Lower lobe of right lung (tissue), 2 donors: ENCODE results near the gene NUDT7. TPM values are rescaled to one million over a fixed set of nuclear protein-coding genes. Genes with fewer than 3 reads are reported as not detected.

Source experiments
- ATAC-seq, 2 donors: fragments of 200-7000 bp; cut with Tn5 transposase; one replicate each; pipeline ENCODE4 v1.9.1; 2020 to 2022; ENCODE audit warnings: mild to moderate bottlenecking in 2 of 2, moderate library complexity in 2 of 2
- DNase-seq: peaks from one replicate; pipeline ENCODE4 v3.0.0-alpha.2; 2020
- H3K27ac ChIP-seq: fragments of 200-600 bp; one replicate; pipeline ENCODE4 v1.8.0; 2022
- H3K27me3 ChIP-seq: fragments of 200-600 bp; one replicate; pipeline ENCODE4 v1.8.0; 2022; ENCODE audit warnings: low read depth
- H3K36me3 ChIP-seq: fragments of 200-600 bp; one replicate; pipeline ENCODE4 v1.8.0; 2022; ENCODE audit warnings: mild to moderate bottlenecking
- H3K4me1 ChIP-seq: fragments of 200-600 bp; one replicate; pipeline ENCODE4 v1.8.0; 2022
- H3K4me3 ChIP-seq: fragments of 200-600 bp; one replicate; pipeline ENCODE4 v1.8.0; 2022; ENCODE audit warnings: mild to moderate bottlenecking
- H3K9me3 ChIP-seq: fragments of 200-600 bp; one replicate; pipeline ENCODE4 v1.8.0; 2022
- CTCF ChIP-seq: fragments of 200-600 bp; IDR thresholded peaks from one replicate; pipeline ENCODE4 v1.8.0; 2022; ENCODE audit warnings: antibody characterized with exemption, mild to moderate bottlenecking
- intact Hi-C: fragments of 100-400 bp; cut with DNase I; formaldehyde crosslinking; loops from one replicate; pipeline ENCODE4 v1.11.0; 2022
- total RNA-seq: library from RNA; stranded (reverse); fragmentation: NEBNext Ultra II Directional; extraction: Animal tissue kit (Norgen Biotek cat#: 25700); gene quantifications from one replicate; pipeline ENCODE4 v1.2.1, GENCODE V29; 2021
- donor health status: DM: no; HTN: yes; CAD: no; lungs with severe emphysema.

The NUDT7 gene
- total RNA-seq, 1 donor from 2014 or later = 9.2 TPM

- no peak for DNase-seq
- TF ChIP-seq CTCF = no peak
These were observed 42.4 kb upstream of the NUDT7 start for GRCh38 chr16:77679901-77680300.

GRCh38 chr16:77680496-77680895, 41.8 kb upstream of the NUDT7 start:
- DNase-seq (no peak), ATAC-seq (no peak)
- Histone ChIP-seq H3K27ac (no peak overlapping the region), H3K9me3 (no peaks in the 10 kb centered on the region), H3K4me3 (no peak overlapping the region), H3K36me3 (no peaks in the 10 kb centered on the region), H3K27me3 (no peaks in the 10 kb centered on the region), H3K4me1 (peaks cover 5% of the 10 kb centered on the region)
- intact Hi-C loops = no loop called here
- no peak for TF ChIP-seq CTCF

More at GRCh38 chr16:77679901-77680300, 42.4 kb upstream of the NUDT7 start:
- no peak for ATAC-seq
- intact Hi-C loops = loop anchor here (5.0 to 10.0 kb wide), 2 partner anchors 105 to 292 kb away; partner anchors contain the start of gene VAT1L
- no peak overlapping the region for H3K27ac ChIP-seq
- no peaks in the 10 kb centered on the region for H3K36me3 ChIP-seq
- H3K4me1 ChIP-seq = peaks cover 5% of the 10 kb centered on the region
- no peaks in the 10 kb centered on the region for H3K9me3 ChIP-seq
- H3K27me3 ChIP-seq = no peaks in the 10 kb centered on the region
- H3K4me3 ChIP-seq = no peak overlapping the region

- H3K9me3 ChIP-seq = no peaks in the 10 kb centered on the region
- H3K4me1 ChIP-seq = no peaks in the 10 kb centered on the region
- H3K36me3 ChIP-seq = no peaks in the 10 kb centered on the region
- TF ChIP-seq CTCF = no peak
- DNase-seq (no peak), ATAC-seq (no peak)
- no peak overlapping the region for H3K27ac ChIP-seq
- intact Hi-C loops = no loop called here
- H3K27me3 ChIP-seq = no peaks in the 10 kb centered on the region
- H3K4me3 ChIP-seq = no peak overlapping the region
These were observed 39.7 kb upstream of the NUDT7 start for GRCh38 chr16:77682586-77682985.

GRCh38 chr16:77683397-77684180, 38.7 kb upstream of the NUDT7 start:
- ATAC-seq (no peak), DNase-seq (no peak)
- Histone ChIP-seq H3K9me3 (no peaks in the 10 kb centered on the region), H3K27me3 (no peaks in the 10 kb centered on the region), H3K36me3 (no peaks in the 10 kb centered on the region), H3K4me3 (no peak overlapping the region), H3K4me1 (no peaks in the 10 kb centered on the region), H3K27ac (no peak overlapping the region)
- no peak for TF ChIP-seq CTCF
- intact Hi-C loops = no loop called here

GRCh38 chr16:77684181-77684526, 38.2 kb upstream of the NUDT7 start:
- TF ChIP-seq CTCF = no peak
- Histone ChIP-seq H3K36me3 (no peaks in the 10 kb centered on the region), H3K4me1 (no peaks in the 10 kb centered on the region), H3K27me3 (no peaks in the 10 kb centered on the region), H3K4me3 (no peak overlapping the region), H3K9me3 (no peaks in the 10 kb centered on the region), H3K27ac (no peak overlapping the region)
- DNase-seq = no peak
- no peak for ATAC-seq
- intact Hi-C loops = no loop called here
